Activated naive CD4-positive, alpha-beta T cell treated with anti-CD3 and anti-CD28 coated beads for 36 hours (primary cell): Measurements from ENCODE around the gene DLEC1. TPM values are rescaled to one million over a fixed set of nuclear protein-coding genes. Genes with fewer than 3 reads are reported as not detected.
"Not testable (repeated sequence)": the region's sequence is repeated elsewhere in the genome, so short reads cannot be mapped to it uniquely, and the experiment has no call there.

Experiments used
- CTCF ChIA-PET: fragments of 350-600 bp; sonication (Branson Sonifier 250); formaldehyde crosslinking; loops from one replicate; lab custom pipeline; 2021; ENCODE audit warnings: antibody characterized with exemption; lab: Charles Lee
- DNase-seq: peaks from one replicate; pipeline ENCODE4 v3.0.0-alpha.2; 2020
- H3K27ac Mint-ChIP-seq: one replicate; pipeline ENCODE4 v1.8.0; 2021; ENCODE audit warnings: mild to moderate bottlenecking, mixed read lengths
- H3K27me3 Mint-ChIP-seq: one replicate; pipeline ENCODE4 v1.8.0; 2021; ENCODE audit warnings: low read depth, mixed read lengths
- H3K36me3 Mint-ChIP-seq: one replicate; pipeline ENCODE4 v1.8.0; 2021; ENCODE audit warnings: low read depth, mixed read lengths
- H3K4me1 Mint-ChIP-seq: one replicate; pipeline ENCODE4 v1.8.0; 2021; ENCODE audit warnings: low read depth, mixed read lengths
- H3K4me3 Mint-ChIP-seq: one replicate; pipeline ENCODE4 v1.8.0; 2021; ENCODE audit warnings: mild to moderate bottlenecking, moderate library complexity, mixed read lengths
- H3K9me3 Mint-ChIP-seq: one replicate; pipeline ENCODE4 v1.8.0; 2021; ENCODE audit warnings: mixed read lengths
- intact Hi-C: fragments of 100-400 bp; cut with micrococcal nuclease; formaldehyde crosslinking; loops from one replicate; pipeline ENCODE4 v1.15.1; 2023
- total RNA-seq, 2 experiments: library from RNA; stranded (reverse); gene quantifications; one replicate each; pipeline ENCODE4 v1.2.3, GENCODE V29; 2021

The DLEC1 gene
- total RNA-seq, 2 experiments from 2014 or later = 0.17 to 0.19 TPM

- intact Hi-C loops = no loop called here
- CTCF ChIA-PET = interaction anchor here (0.5 to 0.6 kb wide), 2 partner anchors 66 to 363 kb away, joined by 3 read pairs; no protein-coding TSS in a partner anchor
- Mint-ChIP-seq H3K27ac (no peak overlapping the region), H3K9me3 (no peaks in the 10 kb centered on the region), H3K27me3 (no peaks in the 10 kb centered on the region), H3K36me3 (no peaks in the 10 kb centered on the region), H3K4me3 (no peak overlapping the region), H3K4me1 (peaks cover 22% of the 10 kb centered on the region)
- no peak for DNase-seq
Observed at GRCh38 chr3:38157595-38157994, 118.6 kb downstream of the DLEC1 start.

- Mint-ChIP-seq H3K4me3 (no peak overlapping the region), H3K9me3 (no peaks in the 10 kb centered on the region), H3K27ac (no peak overlapping the region), H3K4me1 (peaks cover 18% of the 10 kb centered on the region), H3K27me3 (no peaks in the 10 kb centered on the region), H3K36me3 (no peaks in the 10 kb centered on the region)
- no peak for DNase-seq
- CTCF ChIA-PET = no interaction called here
- intact Hi-C loops = no loop called here
Observed at GRCh38 chr3:38158472-38158871, 119.5 kb downstream of the DLEC1 start.

- CTCF ChIA-PET = not testable (repeated sequence)
Observed at GRCh38 chr3:38160704-38161103, 121.7 kb downstream of the DLEC1 start.

GRCh38 chr3:38163117-38163840, 124.3 kb downstream of the DLEC1 start:
- H3K36me3 Mint-ChIP-seq = peaks cover 7% of the 10 kb centered on the region
- peak; percentile 27 for DNase-seq
- CTCF ChIA-PET = interaction anchor here (0.7 to 4.0 kb wide), 8 partner anchors 8 to 198 kb away, joined by 3 to 19 read pairs (median 4); no protein-coding TSS in a partner anchor
- H3K27ac Mint-ChIP-seq = peak overlapping the region; percentile 46
- H3K27me3 Mint-ChIP-seq = no peaks in the 10 kb centered on the region
- intact Hi-C loops = no loop called here
- no peaks in the 10 kb centered on the region for H3K9me3 Mint-ChIP-seq
- peaks cover 27% of the 10 kb centered on the region for H3K4me1 Mint-ChIP-seq
- H3K4me3 Mint-ChIP-seq = peak overlapping the region; percentile 15

More at GRCh38 chr3:38160704-38161103, 121.7 kb downstream of the DLEC1 start:
- H3K27ac Mint-ChIP-seq, DNase-seq, H3K36me3 Mint-ChIP-seq, intact Hi-C loops, H3K27me3 Mint-ChIP-seq, H3K4me1 Mint-ChIP-seq, H3K9me3 Mint-ChIP-seq, H3K4me3 Mint-ChIP-seq: not testable (repeated sequence)

GRCh38 chr3:38163841-38164642, 125.0 kb downstream of the DLEC1 start:
- H3K27me3 Mint-ChIP-seq = no peaks in the 10 kb centered on the region
- no peaks in the 10 kb centered on the region for H3K9me3 Mint-ChIP-seq
- peaks cover 7% of the 10 kb centered on the region for H3K36me3 Mint-ChIP-seq
- H3K4me3 Mint-ChIP-seq = peak overlapping the region; percentile 93
- CTCF ChIA-PET = interaction anchor here (1.0 to 4.0 kb wide), 6 partner anchors 8 to 135 kb away, joined by 3 to 19 read pairs (median 6); no protein-coding TSS in a partner anchor
- DNase-seq = no peak
- intact Hi-C loops = loop anchor here (2.0 kb wide), 2 partner anchors 13 to 47 kb away; no protein-coding TSS in a partner anchor
- H3K4me1 Mint-ChIP-seq = peaks cover 33% of the 10 kb centered on the region
- peak overlapping the region; percentile 99 for H3K27ac Mint-ChIP-seq

- Mint-ChIP-seq H3K9me3 (no peaks in the 10 kb centered on the region), H3K27ac (peak overlapping the region; percentile 99), H3K4me3 (peak overlapping the region; percentile 93), H3K4me1 (peaks cover 39% of the 10 kb centered on the region), H3K27me3 (no peaks in the 10 kb centered on the region), H3K36me3 (peaks cover 7% of the 10 kb centered on the region)
- no peak for DNase-seq
- intact Hi-C loops = loop anchor here (2.0 kb wide), 2 partner anchors 14 to 46 kb away; no protein-coding TSS in a partner anchor
- CTCF ChIA-PET = interaction anchor here (0.7 to 4.0 kb wide), 4 partner anchors 11 to 134 kb away, joined by 3 to 19 read pairs (median 10); no protein-coding TSS in a partner anchor
Observed at GRCh38 chr3:38164643-38164951, 125.6 kb downstream of the DLEC1 start.

GRCh38 chr3:38164952-38165721, 126.1 kb downstream of the DLEC1 start, which contains the start of gene OXSR1:
TSS of gene OXSR1 (plus strand) at chr3:38165537. CDS start at chr3:38165877, 340 bp downstream.
- H3K36me3 Mint-ChIP-seq = peaks cover 7% of the 10 kb centered on the region
- intact Hi-C loops = loop anchor here (1.0 to 2.0 kb wide), 9 partner anchors 9 to 1172 kb away; partner anchors contain the start of genes ACAA1, DLEC1, EPM2AIP1 and MLH1
- CTCF ChIA-PET = interaction anchor here (0.7 to 4.0 kb wide), 6 partner anchors 11 to 133 kb away, joined by 3 to 19 read pairs (median 7); partner anchors contain the start of genes ACAA1 and SLC22A14
- H3K27ac Mint-ChIP-seq = peak within 1 kb of the TSS; percentile 99
- H3K4me1 Mint-ChIP-seq = peaks cover 41% of the 10 kb centered on the region
- DNase-seq = peak; percentile 99
- no peaks in the 10 kb centered on the region for H3K27me3 Mint-ChIP-seq
- H3K4me3 Mint-ChIP-seq = peak within 1 kb of the TSS; percentile 93
- H3K9me3 Mint-ChIP-seq = no peaks in the 10 kb centered on the region

GRCh38 chr3:38165722-38166387, 126.8 kb downstream of the DLEC1 start:
- DNase-seq = peak; percentile 48
- Mint-ChIP-seq H3K27me3 (no peaks in the 10 kb centered on the region), H3K4me3 (peak overlapping the region; percentile 93), H3K27ac (peak overlapping the region; percentile 99), H3K4me1 (peaks cover 47% of the 10 kb centered on the region), H3K9me3 (no peaks in the 10 kb centered on the region), H3K36me3 (peaks cover 7% of the 10 kb centered on the region)
- intact Hi-C loops = loop anchor here (1.0 to 2.0 kb wide), 9 partner anchors 8 to 1173 kb away; partner anchors contain the start of genes ACAA1, DLEC1, EPM2AIP1 and MLH1
- CTCF ChIA-PET = interaction anchor here (0.8 to 4.0 kb wide), 3 partner anchors 12 to 116 kb away, joined by 5 to 19 read pairs (median 6); partner anchors contain the start of genes ACAA1 and SLC22A14

- peaks cover 63% of the 10 kb centered on the region for H3K4me1 Mint-ChIP-seq
- CTCF ChIA-PET = interaction anchor here (0.9 kb wide), 1 partner anchor 10 kb away, joined by 5 read pairs; no protein-coding TSS in a partner anchor
Observed at GRCh38 chr3:38167591-38167990, 128.6 kb downstream of the DLEC1 start.

GRCh38 chr3:38168151-38169026, 129.4 kb downstream of the DLEC1 start:
- Mint-ChIP-seq H3K9me3 (no peaks in the 10 kb centered on the region), H3K27ac (no peak overlapping the region), H3K36me3 (peaks cover 7% of the 10 kb centered on the region), H3K27me3 (no peaks in the 10 kb centered on the region), H3K4me3 (no peak overlapping the region), H3K4me1 (peaks cover 71% of the 10 kb centered on the region)
- intact Hi-C loops = no loop called here
- CTCF ChIA-PET = interaction anchor here (0.9 kb wide), 1 partner anchor 9 kb away, joined by 5 read pairs; no protein-coding TSS in a partner anchor
- no peak for DNase-seq

More at GRCh38 chr3:38167591-38167990, 128.6 kb downstream of the DLEC1 start:
- intact Hi-C loops = no loop called here
- H3K4me3 Mint-ChIP-seq = no peak overlapping the region
- H3K36me3 Mint-ChIP-seq = peaks cover 7% of the 10 kb centered on the region
- no peaks in the 10 kb centered on the region for H3K27me3 Mint-ChIP-seq
- no peaks in the 10 kb centered on the region for H3K9me3 Mint-ChIP-seq
- no peak for DNase-seq
- no peak overlapping the region for H3K27ac Mint-ChIP-seq
